IPS DF 19.7 (cell line): ENCODE data around the gene ATM.
A peak's percentile ranks its signal among the peaks of the same experiment; 100 is the strongest.

Source experiments
- DNase-seq: peaks from one replicate; pipeline ENCODE4 v3.0.0-alpha.2; 2013; ENCODE audit warnings: low read depth, low spot score

ATM gene, protein sequence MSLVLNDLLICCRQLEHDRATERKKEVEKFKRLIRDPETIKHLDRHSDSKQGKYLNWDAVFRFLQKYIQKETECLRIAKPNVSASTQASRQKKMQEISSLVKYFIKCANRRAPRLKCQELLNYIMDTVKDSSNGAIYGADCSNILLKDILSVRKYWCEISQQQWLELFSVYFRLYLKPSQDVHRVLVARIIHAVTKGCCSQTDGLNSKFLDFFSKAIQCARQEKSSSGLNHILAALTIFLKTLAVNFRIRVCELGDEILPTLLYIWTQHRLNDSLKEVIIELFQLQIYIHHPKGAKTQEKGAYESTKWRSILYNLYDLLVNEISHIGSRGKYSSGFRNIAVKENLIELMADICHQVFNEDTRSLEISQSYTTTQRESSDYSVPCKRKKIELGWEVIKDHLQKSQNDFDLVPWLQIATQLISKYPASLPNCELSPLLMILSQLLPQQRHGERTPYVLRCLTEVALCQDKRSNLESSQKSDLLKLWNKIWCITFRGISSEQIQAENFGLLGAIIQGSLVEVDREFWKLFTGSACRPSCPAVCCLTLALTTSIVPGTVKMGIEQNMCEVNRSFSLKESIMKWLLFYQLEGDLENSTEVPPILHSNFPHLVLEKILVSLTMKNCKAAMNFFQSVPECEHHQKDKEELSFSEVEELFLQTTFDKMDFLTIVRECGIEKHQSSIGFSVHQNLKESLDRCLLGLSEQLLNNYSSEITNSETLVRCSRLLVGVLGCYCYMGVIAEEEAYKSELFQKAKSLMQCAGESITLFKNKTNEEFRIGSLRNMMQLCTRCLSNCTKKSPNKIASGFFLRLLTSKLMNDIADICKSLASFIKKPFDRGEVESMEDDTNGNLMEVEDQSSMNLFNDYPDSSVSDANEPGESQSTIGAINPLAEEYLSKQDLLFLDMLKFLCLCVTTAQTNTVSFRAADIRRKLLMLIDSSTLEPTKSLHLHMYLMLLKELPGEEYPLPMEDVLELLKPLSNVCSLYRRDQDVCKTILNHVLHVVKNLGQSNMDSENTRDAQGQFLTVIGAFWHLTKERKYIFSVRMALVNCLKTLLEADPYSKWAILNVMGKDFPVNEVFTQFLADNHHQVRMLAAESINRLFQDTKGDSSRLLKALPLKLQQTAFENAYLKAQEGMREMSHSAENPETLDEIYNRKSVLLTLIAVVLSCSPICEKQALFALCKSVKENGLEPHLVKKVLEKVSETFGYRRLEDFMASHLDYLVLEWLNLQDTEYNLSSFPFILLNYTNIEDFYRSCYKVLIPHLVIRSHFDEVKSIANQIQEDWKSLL (N-terminal part only)

DNA sequence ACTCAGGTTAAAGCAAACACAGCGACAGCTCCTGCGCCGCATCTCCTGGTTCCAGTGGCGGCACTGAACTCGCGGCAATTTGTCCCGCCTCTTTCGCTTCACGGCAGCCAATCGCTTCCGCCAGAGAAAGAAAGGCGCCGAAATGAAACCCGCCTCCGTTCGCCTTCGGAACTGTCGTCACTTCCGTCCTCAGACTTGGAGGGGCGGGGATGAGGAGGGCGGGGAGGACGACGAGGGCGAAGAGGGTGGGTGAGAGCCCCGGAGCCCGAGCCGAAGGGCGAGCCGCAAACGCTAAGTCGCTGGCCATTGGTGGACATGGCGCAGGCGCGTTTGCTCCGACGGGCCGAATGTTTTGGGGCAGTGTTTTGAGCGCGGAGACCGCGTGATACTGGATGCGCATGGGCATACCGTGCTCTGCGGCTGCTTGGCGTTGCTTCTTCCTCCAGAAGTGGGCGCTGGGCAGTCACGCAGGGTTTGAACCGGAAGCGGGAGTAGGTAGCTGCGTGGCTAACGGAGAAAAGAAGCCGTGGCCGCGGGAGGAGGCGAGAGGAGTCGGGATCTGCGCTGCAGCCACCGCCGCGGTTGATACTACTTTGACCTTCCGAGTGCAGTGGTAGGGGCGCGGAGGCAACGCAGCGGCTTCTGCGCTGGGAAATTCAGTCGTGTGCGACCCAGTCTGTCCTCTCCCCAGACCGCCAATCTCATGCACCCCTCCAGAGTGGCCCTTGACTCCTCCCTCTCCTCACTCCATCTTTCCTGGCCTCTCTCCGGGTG lies at the start of gene ATM, which contains the start of gene NPAT:
Gene ATM, plus strand, starts transcription at position 494 of the 774 bp plus-strand sequence. CDS start 4,558 bp downstream, outside the sequence.
Gene NPAT, minus strand, starts transcription at position 65 of the 774 bp plus-strand sequence. CDS start 102 bp downstream, outside the sequence.
- DNase-seq = peak; percentile 86

DNA sequence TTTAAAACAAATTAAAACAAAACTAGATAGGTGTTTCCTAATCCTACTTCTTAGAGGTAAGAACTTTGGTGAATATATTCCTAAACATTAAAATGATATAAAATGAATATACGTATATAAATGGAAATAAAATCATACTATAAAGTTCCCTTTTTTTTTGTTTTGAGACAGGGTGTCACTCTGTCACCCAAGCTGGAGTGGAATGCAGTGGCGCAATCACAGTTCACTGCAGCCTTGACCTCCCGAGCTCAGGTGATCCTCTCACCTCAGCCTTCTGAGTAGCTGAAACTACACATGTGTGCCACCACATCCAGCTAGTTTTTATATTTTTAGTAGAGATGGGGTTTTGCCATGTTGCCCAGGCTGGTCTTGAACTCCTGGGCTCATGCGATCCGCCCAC lies 45.3 kb upstream of the ATM start:
- DNase-seq = no peak

DNA sequence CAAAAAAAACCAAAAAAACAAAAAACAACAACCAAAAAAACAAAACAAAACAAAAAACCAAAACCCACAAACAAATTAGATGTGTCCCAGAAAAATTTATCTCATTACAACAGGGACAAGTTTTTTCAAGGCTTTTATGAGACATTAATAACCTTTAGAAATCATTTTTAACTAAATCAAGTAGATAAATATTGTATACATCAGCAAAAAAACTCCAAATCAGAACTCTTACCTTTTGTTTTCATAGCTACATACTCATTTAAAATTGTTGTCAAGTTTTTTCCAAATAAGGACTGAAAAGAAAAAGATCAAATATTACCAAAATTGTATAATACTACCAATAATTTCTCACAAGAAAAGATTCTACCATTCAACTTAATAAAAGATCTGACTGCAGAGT lies 29.1 kb upstream of the ATM start:
- no peak for DNase-seq

DNA sequence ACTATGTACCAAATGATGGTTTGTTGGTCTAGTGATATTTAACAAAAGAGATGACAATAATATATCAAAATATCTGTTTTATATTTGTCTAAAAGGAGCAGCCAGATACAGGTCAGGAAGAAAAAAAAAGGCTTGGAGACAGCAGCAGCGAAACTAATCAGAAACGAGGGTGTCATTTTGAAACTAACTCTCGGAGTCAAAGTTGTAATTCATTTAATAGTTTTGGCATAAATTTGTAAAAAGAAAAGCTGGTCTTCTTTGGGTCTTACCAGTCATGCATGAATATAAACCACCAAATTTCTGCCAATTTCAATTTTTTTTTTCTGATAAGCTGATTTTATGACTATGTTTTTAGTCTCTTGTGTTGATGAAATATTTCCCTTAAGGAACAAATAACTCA lies 26.0 kb upstream of the ATM start:
- no peak for DNase-seq

DNA sequence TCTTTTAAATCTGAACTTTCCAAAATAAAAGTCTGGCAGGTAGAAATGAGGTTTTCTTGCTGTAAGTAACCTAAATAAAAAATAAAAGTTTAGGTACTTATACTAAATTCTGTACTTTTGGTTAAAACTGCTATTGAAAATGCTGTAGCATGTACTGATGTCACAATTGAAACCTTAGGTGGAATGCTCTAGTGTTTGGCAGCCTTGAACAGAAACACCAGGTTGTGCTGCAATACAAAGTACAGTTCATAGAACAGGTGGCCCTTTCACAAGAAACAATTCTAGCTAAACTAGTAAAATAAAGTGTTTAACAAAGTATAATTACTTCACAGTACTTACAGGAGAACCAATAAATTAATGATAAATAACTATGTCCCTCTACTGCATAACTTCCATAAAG lies 25.5 kb upstream of the ATM start:
- DNase-seq = no peak

DNA sequence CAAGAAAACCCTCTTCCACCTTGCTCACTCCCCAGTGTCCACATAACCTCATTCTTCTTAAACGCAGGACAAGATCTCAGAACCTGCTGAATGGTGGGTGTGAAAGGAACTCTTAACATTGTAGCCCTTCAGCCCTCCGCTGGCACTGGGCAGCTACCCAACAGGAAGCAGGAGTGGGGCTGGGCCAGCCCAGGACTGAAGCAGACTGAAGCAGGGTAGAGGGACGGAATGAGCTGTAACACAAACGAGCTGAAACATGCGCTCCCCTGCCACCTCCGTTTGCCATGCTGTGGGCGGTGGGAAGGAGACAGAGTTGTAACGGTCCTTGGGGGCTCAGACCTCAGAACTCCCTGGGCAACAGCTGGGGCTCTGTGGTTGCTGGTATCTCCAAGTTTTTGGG lies 24.0 kb upstream of the ATM start:
- DNase-seq = no peak

DNA sequence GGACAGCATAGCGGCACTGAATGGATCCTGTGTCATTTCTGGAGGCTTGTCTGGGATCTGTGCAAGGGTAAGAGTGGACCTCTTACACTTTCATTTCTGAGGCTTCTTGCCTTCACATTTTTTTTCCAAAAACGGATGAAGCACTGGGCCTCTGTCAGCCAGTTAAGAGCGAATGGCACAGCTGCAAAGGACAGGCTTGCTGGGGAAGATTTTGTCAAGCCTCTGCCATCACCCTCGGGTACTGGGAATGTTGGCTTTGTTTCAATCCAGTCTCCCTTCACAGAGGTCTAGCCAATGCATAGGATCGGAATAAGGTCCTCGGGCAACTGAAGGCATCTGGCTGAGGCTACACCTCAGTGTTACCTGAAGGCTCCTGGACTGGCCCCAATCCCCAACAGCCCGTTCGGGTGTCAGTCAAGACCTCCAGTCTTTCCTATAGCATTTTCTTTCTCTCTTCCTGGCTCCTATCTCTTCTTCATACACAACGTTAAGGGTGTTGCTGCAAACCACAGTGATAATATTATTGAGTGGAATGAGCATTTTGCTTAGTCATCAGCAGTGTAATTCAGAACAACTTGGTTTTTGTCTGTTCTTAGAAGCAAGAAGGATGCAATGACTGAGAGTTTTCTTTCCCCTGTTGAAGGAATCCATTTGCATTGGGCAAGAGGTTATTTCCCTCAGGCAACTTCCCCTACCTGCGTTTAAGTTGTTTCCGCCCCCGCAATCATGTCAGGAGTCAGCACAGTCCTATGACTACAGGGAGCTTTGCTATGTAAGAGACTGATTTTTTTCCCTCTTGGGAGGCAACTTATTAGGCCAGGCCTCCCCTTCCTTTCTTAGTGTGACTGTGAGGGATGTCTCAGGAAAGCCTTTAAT lies 23.2 kb upstream of the ATM start:
- DNase-seq = no peak

DNA sequence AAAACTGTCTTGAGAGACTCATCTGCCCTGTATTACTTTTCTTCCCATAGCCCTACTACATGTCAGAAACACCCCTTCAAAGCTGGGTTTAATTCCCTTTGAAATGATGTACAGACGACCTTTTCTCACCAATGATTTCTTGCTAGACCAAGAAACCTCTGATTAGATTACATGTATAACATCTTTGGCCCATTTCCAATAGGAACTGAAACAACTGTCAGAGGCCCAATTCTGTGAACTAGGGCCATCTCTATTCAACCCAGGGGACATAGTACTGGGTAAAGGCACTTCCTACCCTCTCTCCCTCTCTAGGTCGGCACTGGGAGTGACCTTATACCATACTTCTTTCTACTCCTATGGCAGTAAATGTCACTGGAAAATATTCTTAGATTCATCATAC lies 19.8 kb upstream of the ATM start:
- no peak for DNase-seq

DNA sequence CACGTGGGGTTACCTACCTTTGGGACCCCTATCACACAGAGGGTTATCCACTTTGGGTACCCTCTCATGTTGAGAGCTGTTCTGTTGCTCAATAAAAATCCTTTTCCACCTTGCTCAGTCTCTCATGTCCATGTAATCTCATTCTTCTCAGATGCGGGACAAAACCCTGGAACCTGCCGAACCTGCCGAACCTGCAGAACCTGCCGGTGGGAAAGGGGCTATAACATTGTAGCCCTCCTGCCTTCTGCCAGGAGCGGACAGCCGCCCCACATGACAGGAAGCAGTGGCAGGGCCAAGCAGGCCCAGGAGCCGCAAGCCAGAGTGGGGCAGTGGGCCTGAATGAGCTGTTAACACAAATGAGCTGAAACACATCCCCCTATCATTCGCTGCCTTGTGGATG lies 18.5 kb upstream of the ATM start:
- DNase-seq = no peak

DNA sequence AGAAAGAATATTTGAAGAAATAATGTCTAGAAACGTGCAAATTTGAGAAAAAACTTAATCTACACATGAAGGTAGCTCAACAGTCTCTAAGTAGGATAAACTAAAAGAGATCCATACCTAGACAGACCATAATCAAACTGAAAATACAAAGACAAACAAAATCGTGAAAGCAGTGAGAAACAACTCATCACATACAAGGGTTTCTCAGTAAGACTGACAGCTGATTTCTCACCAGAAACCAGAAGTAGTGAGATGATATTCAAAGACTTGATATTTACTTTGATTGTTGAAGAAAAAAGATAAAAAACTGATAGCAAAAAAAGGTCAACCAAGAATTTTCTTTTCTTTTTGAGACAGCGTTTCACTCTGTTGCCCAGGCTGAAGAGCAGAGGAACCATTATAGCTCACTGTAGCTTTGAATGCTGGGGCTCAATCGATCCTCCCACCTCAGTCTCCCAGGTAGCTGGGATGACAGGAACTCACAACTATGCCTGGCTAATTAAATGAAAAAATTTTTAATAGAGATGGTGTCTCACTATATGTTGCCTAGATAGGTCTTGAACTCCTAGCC lies 17.9 kb upstream of the ATM start:
- DNase-seq = no peak

DNA sequence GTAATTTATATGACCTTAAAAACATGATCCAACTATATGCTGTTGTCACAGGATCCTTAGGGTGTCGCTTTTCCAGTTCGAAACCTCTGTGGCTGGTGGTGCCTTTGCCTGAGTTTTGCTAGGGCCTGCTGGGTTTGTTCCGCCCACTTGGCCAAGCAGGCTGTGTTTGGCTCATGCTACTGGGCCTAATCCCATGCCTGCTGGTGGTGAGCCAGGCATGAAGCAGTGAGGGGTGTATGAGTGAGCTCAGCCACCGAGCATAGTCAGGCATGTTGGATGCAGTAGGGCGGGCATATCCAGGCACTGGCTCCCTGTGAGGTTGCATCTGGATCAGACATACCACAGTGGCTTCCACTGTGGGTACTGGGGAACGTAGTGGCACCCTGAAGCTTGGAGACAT lies 16.7 kb upstream of the ATM start:
- DNase-seq = no peak

DNA sequence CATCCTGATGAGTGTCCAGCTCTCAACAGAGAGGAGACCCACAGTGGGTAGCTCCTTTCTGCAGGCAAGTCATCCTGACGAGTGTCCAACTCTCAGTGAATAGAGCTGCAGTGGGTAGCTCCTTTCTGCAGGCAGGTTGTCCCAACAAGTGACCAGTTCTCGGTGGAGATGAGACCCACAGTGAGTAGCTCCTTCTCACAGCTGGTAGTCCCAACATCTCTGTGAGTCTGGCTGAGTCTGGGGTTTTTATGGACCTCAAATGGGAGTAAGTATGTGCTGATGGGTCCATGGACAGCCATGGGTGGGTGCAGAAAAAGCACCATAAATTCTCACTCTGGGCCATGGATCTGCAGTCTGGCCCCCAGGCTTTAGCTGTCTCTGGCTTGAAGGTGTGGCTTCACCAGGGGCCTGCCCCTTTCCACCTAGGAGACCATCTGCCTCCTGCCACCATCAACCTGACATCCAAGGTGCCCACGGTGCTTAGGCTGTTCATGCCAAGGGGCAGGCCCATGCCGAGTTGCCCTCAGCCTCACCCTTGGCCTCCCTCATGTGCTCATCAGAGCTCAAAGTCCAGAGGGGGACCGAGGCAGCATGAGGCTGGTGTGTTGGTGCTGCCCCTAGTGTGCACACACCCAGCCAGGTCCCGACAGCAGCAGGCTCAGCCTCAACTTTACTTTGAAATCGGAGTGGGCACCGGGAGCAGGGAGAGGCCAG lies 15.7 kb upstream of the ATM start:
- DNase-seq = no peak

DNA sequence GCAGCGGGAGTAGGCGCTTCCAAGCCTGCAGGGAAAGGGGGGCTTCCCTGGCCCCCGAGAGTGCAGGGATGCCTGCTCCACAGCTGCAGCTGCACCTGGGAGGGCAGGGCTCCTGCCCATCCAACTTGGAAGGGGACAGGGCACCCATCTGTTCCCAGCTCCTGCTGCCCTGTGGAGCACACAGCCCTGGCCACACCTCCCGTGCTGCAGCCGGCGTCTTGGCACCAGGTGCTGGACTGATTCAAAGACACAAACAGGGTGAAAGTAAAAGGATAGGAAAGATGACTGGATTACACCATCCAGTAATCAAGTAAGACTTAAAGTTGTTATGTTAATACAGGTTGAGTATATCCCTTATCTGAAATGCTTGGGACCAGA lies 15.2 kb upstream of the ATM start:
- DNase-seq = no peak

DNA sequence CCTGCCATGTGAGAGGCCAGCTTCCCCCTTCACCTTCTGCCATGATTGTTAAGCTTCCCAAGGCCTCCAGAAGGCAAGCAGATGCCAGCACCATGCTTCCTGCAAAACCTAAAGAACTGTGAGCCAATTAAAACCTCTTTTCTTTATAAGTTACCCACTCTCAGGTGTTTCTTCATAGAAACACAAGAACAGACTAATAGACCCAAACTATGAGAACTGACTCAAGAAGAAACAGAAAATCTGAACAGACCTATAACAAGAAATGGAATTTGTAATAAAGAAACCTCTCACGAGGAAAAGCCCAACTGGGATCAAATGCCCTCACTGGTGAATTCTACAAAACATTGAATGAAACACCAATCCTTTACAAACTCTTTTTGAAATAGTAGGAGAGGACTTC lies 12.4 kb upstream of the ATM start:
- no peak for DNase-seq

DNA sequence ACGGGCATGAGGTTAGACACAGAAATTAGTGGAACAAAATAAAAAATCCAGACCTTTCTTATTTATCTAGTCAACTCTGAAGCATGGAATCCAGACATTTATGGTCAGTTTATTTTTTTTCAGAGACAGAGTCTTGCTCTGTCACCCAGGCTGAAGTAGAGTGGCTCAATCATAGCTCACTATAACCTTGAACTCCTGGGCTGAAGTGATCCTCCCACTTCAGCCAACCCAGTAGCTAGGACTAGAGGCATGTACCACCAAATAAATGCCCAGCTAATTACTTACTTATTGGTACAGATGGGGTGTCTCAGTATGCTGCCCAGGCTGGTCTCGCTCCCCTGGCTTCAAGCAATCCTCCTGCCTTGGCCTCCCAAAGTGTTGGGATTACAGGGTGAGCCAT lies 9.1 kb upstream of the ATM start:
- no peak for DNase-seq

DNA sequence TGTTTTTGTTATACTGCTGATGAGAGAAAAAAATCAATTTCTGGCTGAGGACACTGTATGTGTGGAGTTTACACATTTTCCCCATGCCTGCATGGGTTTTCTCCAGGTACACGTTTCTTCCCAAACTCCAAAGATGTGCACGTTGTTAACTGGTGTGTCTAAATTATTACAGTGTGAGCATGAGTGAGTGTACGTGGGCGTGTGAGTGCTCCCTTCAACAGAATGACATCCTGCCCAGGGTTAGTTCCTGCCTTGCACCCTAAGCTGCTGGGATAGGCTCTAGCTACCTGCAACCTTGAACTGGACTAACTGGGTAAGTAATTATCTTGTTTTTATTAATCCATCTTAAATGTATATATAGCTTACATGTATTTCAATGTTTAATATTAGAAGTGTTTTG lies 5.9 kb upstream of the ATM start:
- no peak for DNase-seq

DNA sequence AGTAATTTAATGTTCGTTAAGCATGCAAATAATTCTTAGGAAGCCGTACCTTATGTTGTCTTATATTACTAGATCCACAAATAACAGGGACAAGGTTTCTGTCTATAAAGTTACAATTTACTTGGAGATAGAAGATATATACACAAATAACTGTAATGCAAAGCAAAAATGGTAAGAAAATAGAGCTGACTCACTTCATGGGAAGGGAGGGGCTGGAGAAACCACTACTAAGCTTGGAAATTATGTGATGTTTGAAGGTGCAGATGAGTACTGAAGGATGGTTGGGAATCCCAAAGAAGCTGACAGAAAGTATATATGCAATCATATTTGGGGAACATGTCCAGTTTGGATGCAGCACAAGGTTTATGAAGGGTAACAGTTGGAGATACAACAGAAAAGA lies 4.4 kb upstream of the ATM start:
- no peak for DNase-seq

DNA sequence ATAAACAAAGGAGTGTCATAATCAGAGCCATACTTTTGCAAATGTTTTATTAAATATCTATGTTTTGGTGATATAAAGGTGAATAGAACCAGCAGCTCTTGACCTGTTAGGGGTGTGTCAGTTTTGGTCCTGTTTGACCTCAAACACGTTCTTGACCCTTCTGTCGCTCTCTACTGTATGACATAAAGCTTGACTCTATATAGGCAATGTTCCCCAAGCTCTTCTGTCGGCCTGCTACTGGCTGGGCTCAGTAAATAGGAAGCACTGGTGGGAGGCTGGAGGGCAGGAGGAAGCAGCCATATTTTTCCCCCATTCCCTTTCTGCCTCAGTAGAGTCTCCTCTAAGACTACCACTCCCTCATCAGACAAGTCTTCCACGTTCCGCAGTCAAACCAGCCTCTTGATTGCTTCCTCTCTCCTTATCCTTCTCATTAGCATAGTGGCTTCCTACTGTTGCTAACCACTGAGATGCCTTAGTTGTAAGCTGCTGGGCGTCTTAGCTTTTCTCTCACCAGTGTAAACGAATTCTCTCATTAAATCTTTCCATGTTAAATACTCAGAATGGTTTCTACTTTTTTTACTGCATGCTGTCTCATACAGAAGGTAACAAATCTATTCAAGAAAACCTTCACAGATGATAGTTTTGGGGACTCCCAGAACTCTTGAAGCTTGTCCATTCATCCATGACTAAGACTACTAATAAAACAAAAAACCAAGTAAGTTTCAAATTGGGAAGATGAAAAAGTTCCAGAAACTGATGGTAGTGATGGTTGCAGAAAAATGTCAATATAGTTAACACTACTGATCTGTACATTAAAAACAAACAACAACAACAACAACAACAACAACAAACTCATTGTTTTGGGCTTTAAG lies 3.7 kb upstream of the ATM start:
- DNase-seq = peak; percentile 9
